22Rv1 (cell line): ENCODE measurements around the gene CD300E.

Experiments
- ZFX ChIP-seq: fragments of 450-650 bp; IDR thresholded peaks from 2 replicates; pipeline ENCODE4 v1.6.1; 2017; ENCODE audit warnings: antibody characterized with exemption, borderline replicate concordance
- TF ChIP-seq, protein P1 (sequence below): fragments of 450-650 bp; IDR thresholded peaks from 2 replicates; pipeline ENCODE4 v1.5.1; 2017; ENCODE audit warnings: mild to moderate bottlenecking

DNA sequence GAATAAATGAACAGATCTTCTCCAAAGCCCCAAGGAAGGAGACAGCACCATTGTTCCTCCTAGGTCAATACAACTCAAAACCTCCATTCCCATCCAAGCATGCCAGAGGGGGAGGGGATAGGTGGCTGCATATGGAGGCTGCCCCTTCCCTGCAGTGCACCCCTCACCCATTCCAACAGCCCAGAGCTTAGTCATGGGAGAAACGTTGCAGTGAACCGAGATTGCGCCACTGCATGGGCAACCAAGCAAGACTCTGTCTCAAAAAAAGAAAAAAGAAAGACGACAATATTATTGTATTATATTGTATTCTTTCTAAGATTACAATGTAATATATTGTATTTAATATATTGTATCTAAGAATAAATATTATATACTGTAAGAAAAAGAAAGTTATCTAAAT is 36.4 kb upstream of the CD300E start:
- TF ChIP-seq, protein P1, sequence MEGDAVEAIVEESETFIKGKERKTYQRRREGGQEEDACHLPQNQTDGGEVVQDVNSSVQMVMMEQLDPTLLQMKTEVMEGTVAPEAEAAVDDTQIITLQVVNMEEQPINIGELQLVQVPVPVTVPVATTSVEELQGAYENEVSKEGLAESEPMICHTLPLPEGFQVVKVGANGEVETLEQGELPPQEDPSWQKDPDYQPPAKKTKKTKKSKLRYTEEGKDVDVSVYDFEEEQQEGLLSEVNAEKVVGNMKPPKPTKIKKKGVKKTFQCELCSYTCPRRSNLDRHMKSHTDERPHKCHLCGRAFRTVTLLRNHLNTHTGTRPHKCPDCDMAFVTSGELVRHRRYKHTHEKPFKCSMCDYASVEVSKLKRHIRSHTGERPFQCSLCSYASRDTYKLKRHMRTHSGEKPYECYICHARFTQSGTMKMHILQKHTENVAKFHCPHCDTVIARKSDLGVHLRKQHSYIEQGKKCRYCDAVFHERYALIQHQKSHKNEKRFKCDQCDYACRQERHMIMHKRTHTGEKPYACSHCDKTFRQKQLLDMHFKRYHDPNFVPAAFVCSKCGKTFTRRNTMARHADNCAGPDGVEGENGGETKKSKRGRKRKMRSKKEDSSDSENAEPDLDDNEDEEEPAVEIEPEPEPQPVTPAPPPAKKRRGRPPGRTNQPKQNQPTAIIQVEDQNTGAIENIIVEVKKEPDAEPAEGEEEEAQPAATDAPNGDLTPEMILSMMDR, result no peak
- no peak for TF ChIP-seq ZFX
